Endothelial cell of umbilical vein (primary cell): ENCODE results near the gene SLC22A17. TPM values are rescaled to one million over a fixed set of nuclear protein-coding genes. Genes with fewer than 3 reads are reported as not detected.
A peak's percentile ranks its signal among the peaks of the same experiment; 100 is the strongest.

Experiments used
- BruUV-seq: library from RNA; stranded (reverse); fragments of 400-500 nt; replicated peaks from 2 replicates; lab custom pipeline; 2021; lab: Mats Ljungman, UMichigan
- CTCF ChIA-PET: fragments of 300-600, 350-600 bp; sonication (Branson Sonifier 250); formaldehyde crosslinking; loops from one replicate; lab custom pipeline; 2021; ENCODE audit warnings: antibody characterized with exemption, inconsistent platforms; lab: Charles Lee
- POLR2A ChIA-PET: fragments of 300-600, 350-600 bp; sonication (Branson Sonifier 250); formaldehyde crosslinking; loops from one replicate; lab custom pipeline; 2021; ENCODE audit warnings: antibody characterized with exemption, inconsistent platforms; lab: Charles Lee
- DNase-seq: peaks from one replicate; pipeline ENCODE4 v3.0.0-alpha.2; 2011; ENCODE audit warnings: low read depth, low spot score
- FAIRE-seq: peaks from 2 replicates; lab custom pipeline; 2011; peaks lifted over from hg19 to GRCh38; lab: Jason Lieb, UNC
- H2AFZ ChIP-seq: 2 replicates; pipeline ENCODE4 v1.6.0; 2012; ENCODE audit warnings: low read depth, low read length, control low read depth, inconsistent platforms
- H3K27ac ChIP-seq: 2 replicates; pipeline ENCODE4 v1.5.1; 2011; ENCODE audit warnings: low read depth, mild to moderate bottlenecking, control low read depth, low read length, moderate library complexity; ENCODE audit not compliant: insufficient read depth
- H3K27me3 ChIP-seq, 2 experiments: 2 replicates each; pipeline versions ENCODE4 v1.6.0 to v1.6.1; 2011; ENCODE audit warnings: low read length in 2 of 2, mixed read lengths in 1 of 2; ENCODE audit not compliant: control insufficient read depth in 2 of 2, insufficient read depth in 2 of 2
- H3K36me3 ChIP-seq, 2 experiments: 2 replicates in 1 of 2; 3 replicates in 1 of 2; pipeline ENCODE4 v1.5.1; 2011; ENCODE audit warnings: low read length in 2 of 2, mild to moderate bottlenecking in 1 of 2, moderate library complexity in 1 of 2; ENCODE audit not compliant: control insufficient read depth in 2 of 2, insufficient read depth in 2 of 2; ENCODE audit errors: extremely low read depth in 1 of 2
- H3K4me1 ChIP-seq: 3 replicates; pipeline ENCODE4 v1.5.1; 2011; ENCODE audit warnings: mild to moderate bottlenecking, low read length; ENCODE audit not compliant: control insufficient read depth, insufficient read depth; ENCODE audit errors: extremely low read depth
- H3K4me2 ChIP-seq: 2 replicates; pipeline ENCODE4 v1.6.1; 2011; ENCODE audit warnings: low read length, control low read depth, mixed read lengths; ENCODE audit not compliant: insufficient read depth
- H3K4me3 ChIP-seq, 3 experiments: fragments of 200-600 bp in 1 of 3; sonication (generic), shearing (Covaris generic) in 1 of 3; replicated peaks in 1 of 3; 2 replicates each; pipeline ENCODE4 v1.5.1; 2011 to 2016; ENCODE audit warnings: control low read depth in 3 of 3, low read length in 3 of 3, mild to moderate bottlenecking in 2 of 3, inconsistent platforms in 1 of 3, low read depth in 1 of 3, moderate library complexity in 1 of 3; ENCODE audit not compliant: insufficient read depth in 1 of 3
- H3K79me2 ChIP-seq: 2 replicates; pipeline ENCODE4 v1.6.0; 2012; ENCODE audit warnings: low read length, inconsistent platforms; ENCODE audit not compliant: control insufficient read depth, insufficient read depth
- H3K9ac ChIP-seq: replicated peaks from 2 replicates; pipeline ENCODE3; 2011; ENCODE audit warnings: low read length, control low read depth; ENCODE audit not compliant: insufficient read depth; ENCODE audit errors: extremely low read depth
- H3K9me1 ChIP-seq: replicated peaks from 3 replicates; pipeline ENCODE4 v1.6.0; 2011; ENCODE audit warnings: mild to moderate bottlenecking, low read length; ENCODE audit not compliant: control insufficient read depth, insufficient read depth; ENCODE audit errors: extremely low read depth
- H3K9me3 ChIP-seq: replicated peaks from 2 replicates; pipeline ENCODE4 v1.5.1; 2012; ENCODE audit warnings: low read length, inconsistent platforms; ENCODE audit not compliant: control insufficient read depth, insufficient read depth
- H4K20me1 ChIP-seq: replicated peaks from 2 replicates; pipeline ENCODE3; 2011; ENCODE audit warnings: mild to moderate bottlenecking, low read length; ENCODE audit not compliant: control insufficient read depth, insufficient read depth; ENCODE audit errors: extremely low read depth
- CTCF ChIP-seq, 2 donors: IDR thresholded peaks; 1 replicate in 1 of 2; 2 replicates in 1 of 2; pipeline ENCODE4 v1.5.1; 2011; ENCODE audit warnings: low read length in 2 of 2, mild to moderate bottlenecking in 2 of 2, moderate library complexity in 2 of 2, control low read depth in 1 of 2, inconsistent platforms in 1 of 2, low read depth in 1 of 2; ENCODE audit not compliant: insufficient read depth in 1 of 2; ENCODE audit errors: extremely low read depth in 1 of 2
- EZH2 ChIP-seq: IDR thresholded peaks from 2 replicates; pipeline ENCODE4 v1.6.1; 2012; ENCODE audit warnings: borderline replicate concordance, low read depth, mild to moderate bottlenecking, moderate library complexity, low read length, inconsistent platforms; ENCODE audit not compliant: severe bottlenecking
- FOS ChIP-seq: IDR thresholded peaks from 2 replicates; pipeline ENCODE4 v1.6.1; 2011; ENCODE audit warnings: mild to moderate bottlenecking, low read length, moderate library complexity, borderline replicate concordance; ENCODE audit not compliant: insufficient read depth
- GATA2 ChIP-seq: IDR thresholded peaks from 2 replicates; pipeline ENCODE4 v1.7.0; 2011; ENCODE audit warnings: low read depth, mild to moderate bottlenecking, moderate library complexity, mixed read lengths, low read length; ENCODE audit not compliant: insufficient read length, insufficient read depth
- JUN ChIP-seq: IDR thresholded peaks from 2 replicates; pipeline ENCODE4 v1.6.1; 2011; ENCODE audit warnings: borderline replicate concordance, low read depth; ENCODE audit not compliant: insufficient read length, insufficient read depth
- MAX ChIP-seq: IDR thresholded peaks from 2 replicates; pipeline ENCODE4 v1.6.1; 2011; ENCODE audit not compliant: insufficient read depth, insufficient read length
- MYC ChIP-seq: IDR thresholded peaks from one replicate; pipeline ENCODE4 v1.6.1; 2011; ENCODE audit warnings: mild to moderate bottlenecking, low read depth, low read length
- POLR2A ChIP-seq: IDR thresholded peaks from 2 replicates; pipeline ENCODE4 v1.6.1; 2012; ENCODE audit warnings: low read depth, mild to moderate bottlenecking, control low read depth, low read length
- POLR2AphosphoS5 ChIP-seq: IDR thresholded peaks from 2 replicates; pipeline ENCODE4 v1.6.1; 2012; ENCODE audit warnings: low read depth, mild to moderate bottlenecking, control low read depth, low read length, moderate library complexity; ENCODE audit not compliant: insufficient read depth
- dilution Hi-C: fragments of 300-500 bp; cut with MboI; formaldehyde crosslinking; loops from one replicate; pipeline ENCODE4 v1.15.0; 2019; ENCODE audit warnings: low sequenced_read_pairs; ENCODE audit not compliant: extremely low pct_ligation_motif_present
- intact Hi-C: fragments of 100-400 bp; cut with micrococcal nuclease; formaldehyde crosslinking; loops from one replicate; pipeline ENCODE4 v1.10.0; 2022
- polyA plus RNA-seq, 4 experiments: library from polyadenylated mRNA; depleted of rRNA in 3 of 4; stranded (reverse) in 3 of 4; unstranded in 1 of 4; fragments of >200 nt; gene quantifications; 2 replicates each; pipeline versions ENCODE4 v1.2.1 to v1.2.3, GENCODE V29; 2011 to 2012; ENCODE audit warnings: missing spikeins in 1 of 4
- total RNA-seq: library from RNA; stranded (reverse); gene quantifications from 2 replicates; pipeline ENCODE4 v1.2.3, GENCODE V29; 2021

SLC22A17 gene
- total and polyA plus RNA-seq, 2 donors (not counting 3 experiments of a cell fraction or from before 2014, with no cell fraction given) = 2.9 to 4.6 TPM

- CTCF ChIA-PET = interaction anchor here (0.7 to 2.9 kb wide), 16 partner anchors 8 to 252 kb away, joined by 3 to 20 read pairs (median 3); partner anchors contain the start of genes BCL2L2, HOMEZ and PPP1R3E
These were observed 31.8 kb downstream of the SLC22A17 start, which contains the start of gene PABPN1 for GRCh38 chr14:23320584-23321571. Gene PABPN1, plus strand, starts transcription at chr14:23321457. Its CDS starts 13 bp downstream, at chr14:23321470.

More at GRCh38 chr14:23320584-23321571, 31.8 kb downstream of the SLC22A17 start, which contains the start of gene PABPN1:
- TF ChIP-seq FOS = no peak
- no peak for TF ChIP-seq MYC
- TF ChIP-seq JUN = no peak
- TF ChIP-seq GATA2 = no peak
- peak; percentile 37 for TF ChIP-seq MAX
- TF ChIP-seq POLR2AphosphoS5 = peak; percentile 71
- peak; percentile 1 for TF ChIP-seq POLR2A
- no peak for TF ChIP-seq CTCF (IDR thresholded peaks at IDR 0.05; ENCODE audit: extremely low read depth in 1 of 2, insufficient read depth in 1 of 2, low read depth in 1 of 2, low read length in 2 of 2)
- TF ChIP-seq EZH2 = no peak
- no peaks in the 10 kb centered on the region for H3K9me3 ChIP-seq
- no peaks in the 10 kb centered on the region for H3K27me3 ChIP-seq
- no peaks in the 10 kb centered on the region for H3K9me1 ChIP-seq
- H3K4me2 ChIP-seq = peak within 1 kb of the TSS; percentile 64
- TSS peak; percentile 87 for BruUV-seq
- FAIRE-seq = peak; percentile 98
- no peaks in the 10 kb centered on the region for H4K20me1 ChIP-seq
- H2AFZ ChIP-seq = peak within 1 kb of the TSS; percentile 76
- DNase-seq = peak; percentile 100
- peak within 1 kb of the TSS; percentile 96 for H3K9ac ChIP-seq
- H3K27ac ChIP-seq = peak within 1 kb of the TSS; percentile 77
- intact Hi-C loops = loop anchor here (1.0 to 2.0 kb wide), 5 partner anchors 15 to 226 kb away; partner anchors contain the start of genes ACIN1, BCL2L2, C14orf119 and HOMEZ
- POLR2A ChIA-PET = interaction anchor here (0.9 to 2.0 kb wide), 3 partner anchors 14 to 226 kb away, joined by 3 to 13 read pairs (median 6); partner anchors contain the start of genes ACIN1, BCL2L2 and C14orf119
- H3K4me3 ChIP-seq = peak within 1 kb of the TSS; percentile 90 to 97 (median 95)
- peaks cover 16% of the 10 kb centered on the region for H3K4me1 ChIP-seq
- dilution Hi-C loops = no loop called here
- peaks cover 12 to 15% of the 10 kb centered on the region in 2 experiments for H3K36me3 ChIP-seq
- peaks cover 27% of the 10 kb centered on the region for H3K79me2 ChIP-seq
